VCaP (cell line): ENCODE data around the gene ANLN.
A peak's percentile ranks its signal among the peaks of the same experiment; 100 is the strongest.

ENCODE experiments used
- H3K27ac ChIP-seq: fragments of 450-650 bp; 2 replicates; pipeline ENCODE4 v1.5.1; 2017
- TF ChIP-seq, protein P1 (sequence below): fragments of 450-650 bp; conservative IDR thresholded peaks from 2 replicates; pipeline ENCODE4 v1.5.1; 2017; ENCODE audit warnings: mild to moderate bottlenecking, moderate library complexity

The ANLN gene, protein sequence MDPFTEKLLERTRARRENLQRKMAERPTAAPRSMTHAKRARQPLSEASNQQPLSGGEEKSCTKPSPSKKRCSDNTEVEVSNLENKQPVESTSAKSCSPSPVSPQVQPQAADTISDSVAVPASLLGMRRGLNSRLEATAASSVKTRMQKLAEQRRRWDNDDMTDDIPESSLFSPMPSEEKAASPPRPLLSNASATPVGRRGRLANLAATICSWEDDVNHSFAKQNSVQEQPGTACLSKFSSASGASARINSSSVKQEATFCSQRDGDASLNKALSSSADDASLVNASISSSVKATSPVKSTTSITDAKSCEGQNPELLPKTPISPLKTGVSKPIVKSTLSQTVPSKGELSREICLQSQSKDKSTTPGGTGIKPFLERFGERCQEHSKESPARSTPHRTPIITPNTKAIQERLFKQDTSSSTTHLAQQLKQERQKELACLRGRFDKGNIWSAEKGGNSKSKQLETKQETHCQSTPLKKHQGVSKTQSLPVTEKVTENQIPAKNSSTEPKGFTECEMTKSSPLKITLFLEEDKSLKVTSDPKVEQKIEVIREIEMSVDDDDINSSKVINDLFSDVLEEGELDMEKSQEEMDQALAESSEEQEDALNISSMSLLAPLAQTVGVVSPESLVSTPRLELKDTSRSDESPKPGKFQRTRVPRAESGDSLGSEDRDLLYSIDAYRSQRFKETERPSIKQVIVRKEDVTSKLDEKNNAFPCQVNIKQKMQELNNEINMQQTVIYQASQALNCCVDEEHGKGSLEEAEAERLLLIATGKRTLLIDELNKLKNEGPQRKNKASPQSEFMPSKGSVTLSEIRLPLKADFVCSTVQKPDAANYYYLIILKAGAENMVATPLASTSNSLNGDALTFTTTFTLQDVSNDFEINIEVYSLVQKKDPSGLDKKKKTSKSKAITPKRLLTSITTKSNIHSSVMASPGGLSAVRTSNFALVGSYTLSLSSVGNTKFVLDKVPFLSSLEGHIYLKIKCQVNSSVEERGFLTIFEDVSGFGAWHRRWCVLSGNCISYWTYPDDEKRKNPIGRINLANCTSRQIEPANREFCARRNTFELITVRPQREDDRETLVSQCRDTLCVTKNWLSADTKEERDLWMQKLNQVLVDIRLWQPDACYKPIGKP

DNA sequence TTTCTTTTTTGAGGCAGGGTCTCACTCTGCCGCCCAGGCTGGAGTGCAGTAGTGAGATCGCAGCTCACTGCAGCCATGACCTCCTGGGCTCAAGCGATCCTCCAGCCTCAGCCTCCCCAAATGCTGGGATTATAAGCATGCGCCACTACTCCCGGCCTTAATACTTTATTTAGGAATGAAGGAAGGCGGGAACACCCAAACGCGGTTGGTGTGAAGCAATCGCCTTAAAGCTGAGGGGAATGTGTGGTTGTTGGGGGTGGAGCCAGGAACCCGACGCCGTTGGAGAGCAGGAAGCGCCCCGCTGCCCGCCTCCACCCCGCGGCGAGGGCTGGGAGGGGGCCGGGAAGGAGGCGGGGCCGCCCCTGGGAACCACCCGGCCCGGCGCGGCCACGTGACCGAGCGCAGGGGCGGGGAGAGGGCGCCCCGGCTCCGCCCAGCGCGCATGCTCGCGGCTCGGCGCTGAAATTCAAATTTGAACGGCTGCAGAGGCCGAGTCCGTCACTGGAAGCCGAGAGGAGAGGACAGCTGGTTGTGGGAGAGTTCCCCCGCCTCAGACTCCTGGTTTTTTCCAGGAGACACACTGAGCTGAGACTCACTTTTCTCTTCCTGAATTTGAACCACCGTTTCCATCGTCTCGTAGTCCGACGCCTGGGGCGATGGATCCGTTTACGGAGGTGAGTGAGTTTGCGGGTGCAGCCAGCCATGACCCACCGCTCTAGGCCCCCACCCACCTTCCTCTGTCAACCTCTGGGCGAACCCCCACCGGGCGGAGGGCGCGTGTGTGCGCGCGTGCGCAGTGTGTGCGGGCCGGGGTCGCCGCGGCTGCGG, at the start of gene ANLN:
TSS of gene ANLN (plus strand) at position 492 of the 828 bp plus-strand sequence. CDS start at position 657, 165 bp downstream.
- TF ChIP-seq, protein P1, sequence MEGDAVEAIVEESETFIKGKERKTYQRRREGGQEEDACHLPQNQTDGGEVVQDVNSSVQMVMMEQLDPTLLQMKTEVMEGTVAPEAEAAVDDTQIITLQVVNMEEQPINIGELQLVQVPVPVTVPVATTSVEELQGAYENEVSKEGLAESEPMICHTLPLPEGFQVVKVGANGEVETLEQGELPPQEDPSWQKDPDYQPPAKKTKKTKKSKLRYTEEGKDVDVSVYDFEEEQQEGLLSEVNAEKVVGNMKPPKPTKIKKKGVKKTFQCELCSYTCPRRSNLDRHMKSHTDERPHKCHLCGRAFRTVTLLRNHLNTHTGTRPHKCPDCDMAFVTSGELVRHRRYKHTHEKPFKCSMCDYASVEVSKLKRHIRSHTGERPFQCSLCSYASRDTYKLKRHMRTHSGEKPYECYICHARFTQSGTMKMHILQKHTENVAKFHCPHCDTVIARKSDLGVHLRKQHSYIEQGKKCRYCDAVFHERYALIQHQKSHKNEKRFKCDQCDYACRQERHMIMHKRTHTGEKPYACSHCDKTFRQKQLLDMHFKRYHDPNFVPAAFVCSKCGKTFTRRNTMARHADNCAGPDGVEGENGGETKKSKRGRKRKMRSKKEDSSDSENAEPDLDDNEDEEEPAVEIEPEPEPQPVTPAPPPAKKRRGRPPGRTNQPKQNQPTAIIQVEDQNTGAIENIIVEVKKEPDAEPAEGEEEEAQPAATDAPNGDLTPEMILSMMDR, result no peak
- H3K27ac ChIP-seq, result peak within 1 kb of the TSS; percentile 80

DNA sequence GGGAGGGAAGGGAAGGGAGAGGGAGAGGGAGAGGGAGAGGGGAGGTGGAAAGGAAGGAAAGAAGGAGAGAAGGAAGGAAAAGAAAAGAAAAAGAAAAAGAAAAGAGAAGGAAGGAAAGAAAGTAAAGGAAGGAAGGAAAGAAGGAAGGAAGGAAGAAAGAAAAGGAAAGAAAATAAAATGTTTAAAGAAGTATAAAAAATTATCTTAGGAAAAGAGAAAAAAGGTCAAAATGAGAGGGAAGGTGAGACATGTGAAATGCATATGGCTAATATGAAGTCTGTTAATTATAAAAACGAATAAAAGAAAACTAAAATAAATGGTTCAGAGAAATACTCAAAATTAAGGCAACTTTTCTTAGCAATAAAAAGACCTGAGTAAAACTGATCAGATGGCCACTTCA, 46.1 kb upstream of the ANLN start:
- TF ChIP-seq, protein P1, result no peak
- no peak overlapping the region for H3K27ac ChIP-seq

DNA sequence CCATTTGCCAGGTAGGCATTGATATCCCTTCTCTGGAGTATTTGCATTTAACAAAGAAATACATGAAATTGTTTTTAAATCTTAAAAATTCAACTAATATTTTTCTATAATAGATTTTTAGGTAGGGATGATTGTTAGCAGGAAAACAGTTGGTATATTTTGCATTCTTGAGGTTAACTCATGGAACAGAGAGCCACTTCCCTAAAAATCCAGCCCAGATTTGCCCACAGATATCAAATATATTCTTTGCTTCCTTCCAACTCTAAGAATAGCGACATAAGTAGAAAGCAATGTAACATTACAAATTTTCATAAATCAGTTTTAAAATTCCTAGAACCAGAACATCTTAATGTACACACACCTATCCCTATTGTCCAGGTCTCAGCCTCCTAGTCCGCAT, 45.0 kb upstream of the ANLN start:
- TF ChIP-seq, protein P1, result no peak
- H3K27ac ChIP-seq, result no peak overlapping the region

DNA sequence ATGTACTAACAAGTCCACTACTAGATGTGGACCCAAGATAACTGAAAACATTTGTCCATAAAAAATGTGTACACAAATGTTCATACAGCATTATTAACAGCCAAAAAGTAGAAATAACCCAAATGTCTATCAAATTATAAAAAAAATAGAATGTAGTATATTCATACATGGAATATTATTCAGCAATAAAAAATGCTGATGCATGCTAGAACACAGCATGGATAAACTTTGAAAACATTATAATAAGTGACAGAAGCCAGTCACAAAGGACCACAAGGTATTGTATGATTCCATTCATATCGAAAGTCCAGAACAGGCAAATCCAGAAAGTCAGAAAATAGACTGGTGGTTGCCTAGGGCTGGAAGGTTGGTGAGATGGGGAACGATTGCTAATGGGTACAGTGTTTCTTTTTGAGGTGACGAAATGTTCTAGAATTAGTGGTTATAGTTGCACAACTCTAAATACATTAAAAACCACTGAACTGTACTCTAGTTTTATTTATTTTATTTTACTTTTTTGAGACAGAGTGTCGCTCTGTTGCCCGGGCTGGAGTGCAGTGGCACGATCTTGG, 43.3 kb upstream of the ANLN start:
- TF ChIP-seq, protein P1, result no peak
- no peak overlapping the region for H3K27ac ChIP-seq

DNA sequence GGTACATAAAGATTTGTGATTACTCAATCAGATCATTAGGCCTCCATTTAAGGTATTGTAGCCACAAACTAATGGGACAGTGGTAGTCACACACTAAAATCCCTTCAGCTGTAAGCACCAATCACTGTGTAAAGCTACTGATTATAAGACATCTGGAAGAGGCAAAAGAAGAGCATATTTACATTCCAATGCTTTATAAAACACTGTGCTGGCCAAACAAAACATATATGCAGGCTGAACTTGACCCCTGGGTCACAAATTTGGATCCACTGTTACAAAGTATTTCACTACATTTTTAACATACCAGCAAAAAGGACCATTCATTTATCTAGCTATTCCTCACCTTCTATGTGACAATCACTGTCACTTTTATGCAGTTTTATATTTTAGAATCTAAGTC, 41.4 kb upstream of the ANLN start:
- TF ChIP-seq, protein P1, result no peak
- no peak overlapping the region for H3K27ac ChIP-seq

DNA sequence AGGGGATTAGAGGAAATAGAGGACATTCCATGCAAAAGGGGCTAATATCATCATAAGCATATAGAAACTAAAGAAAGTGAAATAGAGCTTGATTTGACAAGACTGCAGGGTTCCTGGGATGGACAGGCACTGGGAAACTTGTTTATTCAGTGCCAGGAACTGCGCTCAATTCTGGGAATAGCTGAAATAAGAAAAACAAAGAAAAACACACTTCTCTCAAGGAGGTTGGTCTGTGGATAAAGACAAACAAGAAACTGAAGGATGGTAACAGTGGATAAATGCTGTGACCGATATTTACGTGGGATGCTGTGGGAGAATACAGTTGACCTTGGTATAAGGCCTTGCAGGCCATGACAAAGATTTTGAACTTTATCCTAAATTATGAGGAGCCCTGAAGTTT, 40.9 kb upstream of the ANLN start:
- H3K27ac ChIP-seq, result no peak overlapping the region
- TF ChIP-seq, protein P1, result no peak
